Raji (cell line): ENCODE data around the gene MRPL28.

Experiments
- POLR2A ChIP-seq: IDR thresholded peaks from 2 replicates; pipeline ENCODE4 v1.6.1; 2011; ENCODE audit warnings: low read depth, low read length, control low read depth; ENCODE audit not compliant: insufficient read depth

The MRPL28 gene

DNA sequence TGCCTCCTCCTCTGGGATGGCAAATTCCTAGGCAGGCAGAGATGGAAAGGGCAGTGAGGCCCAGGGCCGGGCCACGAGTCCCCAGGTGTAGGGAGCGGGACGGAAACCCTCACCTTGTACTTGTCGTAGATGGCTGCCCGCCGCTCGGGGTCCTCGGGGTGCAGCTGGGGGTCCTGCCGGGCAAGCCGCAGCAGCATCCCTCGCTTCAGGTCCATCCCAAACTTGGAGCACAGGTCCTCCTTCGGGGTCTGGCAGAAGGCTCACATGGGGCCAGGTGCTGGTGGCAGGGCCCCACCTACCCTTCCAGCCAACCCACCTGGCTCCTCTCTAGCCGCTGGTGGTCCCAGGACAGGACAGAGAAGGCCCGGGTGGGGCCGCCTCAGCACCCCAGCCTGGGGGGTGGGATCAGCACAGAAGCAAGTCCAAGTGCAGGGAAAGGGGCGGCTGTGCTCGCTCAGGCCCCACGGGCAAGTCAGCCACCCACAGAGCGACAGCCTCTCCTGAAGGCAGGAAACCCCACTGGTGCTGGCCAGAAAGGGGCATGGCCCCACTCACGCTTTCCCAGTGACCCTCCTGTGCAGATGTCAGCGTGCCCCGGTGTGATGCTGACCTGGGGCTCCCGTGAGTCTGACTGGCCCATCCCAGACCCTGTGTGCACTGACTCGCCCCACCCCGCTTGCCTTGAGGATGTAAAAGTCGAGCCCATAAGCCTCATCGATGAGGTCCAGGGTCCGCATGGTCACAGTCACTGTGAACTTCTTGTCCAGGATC lies 1.8 kb downstream of the MRPL28 start:
- no peak for TF ChIP-seq POLR2A

- no peak for TF ChIP-seq POLR2A
These were observed 2.9 kb downstream of the MRPL28 start for GRCh38 chr16:367333-367903.

- no peak for TF ChIP-seq POLR2A
These were observed 3.9 kb downstream of the MRPL28 start for GRCh38 chr16:366476-366875.

DNA sequence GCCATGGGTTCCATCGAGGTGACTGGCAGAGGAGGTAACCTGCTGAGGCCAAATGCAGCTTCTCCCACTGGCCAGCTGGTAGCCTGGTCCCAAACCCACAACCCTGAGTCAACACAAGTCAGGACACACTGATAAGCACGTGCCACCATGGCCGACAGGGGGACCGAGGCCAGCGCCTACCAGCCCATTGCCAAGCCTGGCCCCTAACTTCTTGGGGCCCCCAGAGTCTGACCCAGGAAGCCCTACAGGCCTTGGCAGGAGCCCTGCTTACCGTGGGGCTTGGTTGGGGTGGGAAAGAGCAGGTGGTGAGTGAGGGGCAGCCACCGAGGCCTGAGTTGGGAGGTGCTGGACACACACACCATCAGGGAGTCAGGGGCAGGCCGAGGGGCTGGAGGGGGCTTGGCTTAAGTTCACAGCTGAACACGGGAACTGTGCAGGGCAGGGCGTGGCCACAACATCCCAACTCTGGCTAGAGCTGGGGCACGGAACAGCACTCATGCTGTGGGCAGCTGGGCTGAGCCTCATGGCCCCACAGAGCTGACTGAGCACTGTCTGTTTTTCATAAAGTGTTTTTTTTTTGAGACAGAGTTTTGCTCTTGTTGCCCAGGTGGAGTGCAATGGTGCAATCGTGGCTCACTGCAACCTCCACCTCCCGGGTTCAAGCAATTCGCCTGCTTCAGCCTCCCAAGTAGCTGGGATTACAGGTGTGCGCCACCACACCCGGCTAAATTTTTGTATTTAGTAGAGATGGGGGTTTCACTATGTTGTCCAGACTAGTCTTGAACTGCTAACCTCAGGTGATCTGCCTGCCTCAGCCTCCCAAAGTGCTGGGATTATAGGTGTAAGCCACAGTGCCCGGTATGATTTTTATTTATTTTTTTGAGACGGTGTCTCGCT lies 5.5 kb downstream of the MRPL28 start:
- TF ChIP-seq POLR2A = peak; percentile 15; the same call in 1 of the 2 replicates

DNA sequence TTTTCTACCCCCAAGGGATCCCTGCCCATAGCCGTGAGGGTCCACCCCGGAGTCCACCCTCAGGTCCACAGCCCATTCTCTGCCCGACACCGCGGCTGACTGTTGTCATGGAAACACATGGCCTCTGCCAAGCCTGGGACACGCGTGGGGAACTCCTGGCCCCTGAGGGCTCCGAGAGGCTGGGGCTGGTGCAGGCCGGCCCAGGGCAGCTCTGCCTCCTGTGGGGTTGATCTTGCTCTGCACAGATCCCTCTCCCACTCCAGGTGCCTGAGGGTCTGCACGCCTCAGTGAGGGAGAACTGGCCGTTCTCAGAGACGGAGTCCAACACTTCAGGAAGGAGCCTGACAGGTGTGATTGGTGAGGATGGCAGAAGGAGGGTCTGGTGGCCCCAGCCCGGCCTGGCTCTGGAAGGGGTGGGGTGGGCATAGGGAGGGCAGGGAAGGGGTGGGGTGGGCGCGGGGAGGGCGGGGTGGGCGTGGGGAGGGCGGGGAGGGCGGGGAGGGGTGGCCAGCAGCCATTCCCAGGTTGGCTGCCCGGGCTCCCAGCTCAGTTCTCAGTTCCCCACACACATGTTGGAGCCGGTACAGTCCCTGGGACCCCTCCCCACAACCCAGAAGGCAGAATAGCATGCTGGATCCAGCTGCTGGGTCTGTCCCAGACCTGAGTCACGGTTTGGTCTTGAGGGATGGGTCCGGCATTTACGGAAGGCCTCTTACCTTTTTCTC lies 6.4 kb downstream of the MRPL28 start:
- TF ChIP-seq POLR2A = no peak

DNA sequence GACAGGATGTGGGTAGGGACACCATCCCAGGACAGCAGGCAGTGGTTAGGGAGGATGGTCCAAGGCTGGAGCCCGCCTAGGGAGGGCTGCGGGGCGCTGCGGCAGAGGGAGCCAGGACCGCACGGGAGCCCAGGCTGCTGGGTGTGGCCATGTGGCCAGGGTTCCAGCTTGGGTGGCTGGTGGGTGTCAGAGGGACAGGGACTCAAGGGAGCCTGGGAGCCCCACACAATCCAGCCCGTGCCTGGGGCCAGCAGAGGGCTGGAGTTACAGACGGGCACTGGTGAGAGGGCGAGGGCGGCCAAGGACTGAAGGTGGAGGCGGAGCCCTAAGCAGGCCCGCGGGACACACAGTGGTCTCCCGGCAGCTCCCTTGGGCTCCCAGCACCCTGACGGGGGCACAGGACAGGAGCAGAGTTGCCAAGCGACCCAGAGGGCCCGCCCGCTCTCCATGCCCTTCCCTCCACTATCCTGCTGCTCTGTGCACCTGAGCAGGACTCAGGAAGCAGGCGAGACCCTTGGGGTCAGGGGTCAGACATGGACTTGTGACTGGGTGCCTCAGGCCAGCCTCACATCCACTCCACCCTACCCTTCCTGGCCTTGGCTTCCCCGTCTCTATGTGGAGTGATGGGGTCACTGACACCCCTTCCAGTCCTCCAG lies 7.1 kb downstream of the MRPL28 start:
- no peak for TF ChIP-seq POLR2A

GRCh38 chr16:361872-362701 lies 8.3 kb downstream of the MRPL28 start:
- no peak for TF ChIP-seq POLR2A

- no peak for TF ChIP-seq POLR2A
These were observed 8.9 kb downstream of the MRPL28 start for GRCh38 chr16:361341-361871.

DNA sequence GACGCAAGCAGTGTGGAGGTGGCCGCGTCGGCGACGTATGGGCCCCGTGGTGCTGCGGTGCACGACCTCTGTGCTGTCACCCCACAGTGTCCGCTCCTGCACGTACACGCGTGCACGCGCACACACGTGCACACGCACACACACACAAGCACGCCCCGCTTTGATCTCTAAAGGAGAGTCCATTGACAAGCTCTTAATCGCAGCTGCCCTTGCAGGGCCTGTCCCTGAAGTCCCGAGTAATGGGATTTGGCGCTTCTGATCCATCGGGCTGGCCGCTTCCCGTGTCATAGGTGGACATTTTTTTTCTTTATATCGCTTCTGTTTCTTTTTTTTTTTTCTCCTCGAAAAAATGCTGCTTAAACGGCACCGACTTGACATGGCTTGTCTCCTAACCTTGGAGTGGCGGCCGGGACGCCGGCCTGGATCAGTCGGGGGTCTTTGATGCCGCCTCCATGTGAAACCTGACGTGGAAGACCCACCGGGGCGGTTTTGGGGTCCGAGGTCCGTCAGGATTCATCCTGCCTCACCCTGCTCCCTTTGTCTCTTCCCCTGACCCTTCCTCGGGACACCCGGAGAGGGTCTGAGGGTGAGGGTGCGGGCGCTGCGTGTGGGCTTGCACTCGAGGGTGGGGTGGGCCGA lies 9.5 kb downstream of the MRPL28 start:
- no peak for TF ChIP-seq POLR2A

DNA sequence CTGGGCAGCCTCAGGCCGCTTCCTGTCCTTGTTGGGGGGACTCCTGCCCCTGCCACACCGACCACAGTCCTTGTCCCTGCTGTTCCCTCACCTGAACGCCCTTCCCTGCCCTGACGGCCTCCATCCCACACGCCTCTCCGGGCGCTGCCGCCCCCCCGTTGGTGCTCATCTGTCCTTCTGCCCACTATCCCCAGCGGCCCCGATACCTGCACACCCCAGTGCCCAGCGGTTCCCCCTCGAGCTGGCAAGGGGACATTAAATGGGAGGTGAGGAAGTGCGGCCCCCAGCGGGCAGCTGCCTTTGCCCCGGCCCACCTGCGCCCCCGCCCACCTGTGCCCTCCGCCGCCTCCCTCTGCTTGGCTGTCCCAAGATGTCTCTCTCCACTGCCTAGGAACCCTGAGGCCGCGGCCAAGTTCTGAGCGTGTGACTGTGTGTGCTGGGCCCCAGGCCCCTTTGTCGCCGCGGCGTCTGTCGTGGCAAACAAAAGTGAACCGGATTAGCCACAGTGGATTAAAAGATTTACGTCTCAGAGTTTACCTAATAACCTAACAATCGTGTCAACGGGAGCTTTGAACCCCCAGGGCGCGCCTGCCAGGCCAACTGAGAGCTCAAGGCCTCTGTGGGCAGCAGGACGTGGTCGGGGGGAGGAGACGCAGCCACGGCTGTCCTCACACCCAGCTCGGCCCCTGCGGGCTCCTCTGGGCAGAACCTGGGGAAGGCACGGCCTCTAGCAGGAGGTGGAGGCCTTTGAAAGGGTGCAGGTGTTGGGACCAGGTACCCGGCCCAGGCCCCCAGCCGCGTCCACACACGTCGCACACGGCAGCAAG lies 10.3 kb downstream of the MRPL28 start:
- no peak for TF ChIP-seq POLR2A

DNA sequence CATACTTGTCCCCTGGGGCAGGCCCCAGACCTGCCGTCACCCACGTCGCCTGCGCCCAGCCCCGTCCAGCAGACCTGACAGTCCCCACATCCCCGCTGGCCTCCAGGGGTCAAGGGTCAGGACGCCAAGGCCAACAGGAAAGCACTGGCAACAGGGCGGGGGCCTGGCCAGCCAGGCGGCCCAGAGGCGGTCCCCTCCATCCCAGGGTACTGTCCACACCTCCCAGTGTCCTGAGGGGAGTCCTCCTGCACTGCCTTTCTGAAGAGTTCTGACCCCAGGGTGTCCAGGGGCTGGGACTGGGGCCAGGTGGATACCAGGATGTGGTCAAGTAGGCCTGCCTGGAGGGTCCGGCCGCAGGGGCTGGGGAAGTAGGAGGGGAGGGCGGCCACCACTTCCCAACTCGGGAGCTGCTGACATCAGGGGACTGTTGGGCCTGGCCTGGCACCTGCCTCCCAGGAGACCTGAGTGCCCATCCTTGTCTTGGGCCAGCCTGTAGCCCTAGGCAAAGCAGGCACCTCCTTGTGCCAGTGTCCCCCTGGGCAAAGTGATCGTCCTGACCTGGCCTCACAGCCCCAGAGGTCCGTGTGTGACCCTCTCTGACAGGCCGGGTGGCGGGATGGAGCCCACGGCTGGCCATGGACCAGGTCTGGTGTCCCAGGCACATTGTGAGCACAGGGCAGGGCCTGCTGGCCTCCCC lies 11.1 kb downstream of the MRPL28 start:
- no peak for TF ChIP-seq POLR2A

- TF ChIP-seq POLR2A = no peak
These were observed 13.6 kb downstream of the MRPL28 start for GRCh38 chr16:356741-357140.
